IPS-NIHi11 (cell line): Measurements from ENCODE around the gene MARCHF9.
"Not testable (repeated sequence)": the region's sequence is repeated elsewhere in the genome, so short reads cannot be mapped to it uniquely, and the experiment has no call there.

Source experiments
- DNase-seq: peaks from one replicate; pipeline ENCODE4 v3.0.0; 2012; ENCODE audit warnings: mixed read lengths, low spot score

MARCHF9 gene, protein sequence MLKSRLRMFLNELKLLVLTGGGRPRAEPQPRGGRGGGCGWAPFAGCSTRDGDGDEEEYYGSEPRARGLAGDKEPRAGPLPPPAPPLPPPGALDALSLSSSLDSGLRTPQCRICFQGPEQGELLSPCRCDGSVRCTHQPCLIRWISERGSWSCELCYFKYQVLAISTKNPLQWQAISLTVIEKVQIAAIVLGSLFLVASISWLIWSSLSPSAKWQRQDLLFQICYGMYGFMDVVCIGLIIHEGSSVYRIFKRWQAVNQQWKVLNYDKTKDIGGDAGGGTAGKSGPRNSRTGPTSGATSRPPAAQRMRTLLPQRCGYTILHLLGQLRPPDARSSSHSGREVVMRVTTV

DNA sequence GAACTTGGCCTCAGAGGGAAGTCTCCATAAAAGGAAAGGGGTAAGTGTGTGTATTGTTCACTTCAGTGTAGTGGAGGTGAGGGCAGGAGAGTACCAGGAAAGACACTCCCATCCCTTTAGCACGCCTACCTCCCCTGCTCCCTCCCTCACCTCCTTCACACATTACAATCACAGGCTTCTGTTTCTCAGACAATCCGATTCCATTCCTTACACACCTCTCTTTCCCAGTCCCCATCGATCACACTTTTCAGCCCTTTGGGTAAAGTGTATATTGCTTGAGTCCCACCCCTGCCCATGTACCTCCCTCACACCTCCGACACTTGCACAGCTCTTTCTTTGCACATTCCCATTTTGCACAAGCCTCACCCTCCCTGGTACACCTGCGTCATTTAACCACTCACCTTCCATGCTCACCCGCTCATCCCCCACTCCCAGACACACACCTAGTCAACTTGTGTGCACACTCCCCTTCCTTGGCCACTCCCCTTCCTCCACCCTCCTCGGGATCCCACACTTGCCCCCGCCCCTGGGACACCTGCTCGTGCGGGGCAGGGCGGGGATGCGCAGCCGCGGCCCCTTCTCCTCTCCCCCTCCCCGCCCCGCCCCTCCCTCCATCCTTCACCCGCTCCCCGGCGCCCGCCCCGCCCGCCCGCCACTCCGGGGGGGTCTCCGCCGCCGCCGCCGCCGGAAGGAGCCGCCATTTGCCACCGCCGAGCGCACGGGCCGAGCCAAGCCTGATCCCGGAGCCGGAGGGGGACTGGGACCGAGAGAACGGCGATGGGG is at the start of gene MARCHF9:
MARCHF9 (plus strand) TSS at position 693 of the 783 bp plus-strand sequence. CDS start 426 bp downstream, outside the sequence.
- DNase-seq = peak; percentile 78

DNA sequence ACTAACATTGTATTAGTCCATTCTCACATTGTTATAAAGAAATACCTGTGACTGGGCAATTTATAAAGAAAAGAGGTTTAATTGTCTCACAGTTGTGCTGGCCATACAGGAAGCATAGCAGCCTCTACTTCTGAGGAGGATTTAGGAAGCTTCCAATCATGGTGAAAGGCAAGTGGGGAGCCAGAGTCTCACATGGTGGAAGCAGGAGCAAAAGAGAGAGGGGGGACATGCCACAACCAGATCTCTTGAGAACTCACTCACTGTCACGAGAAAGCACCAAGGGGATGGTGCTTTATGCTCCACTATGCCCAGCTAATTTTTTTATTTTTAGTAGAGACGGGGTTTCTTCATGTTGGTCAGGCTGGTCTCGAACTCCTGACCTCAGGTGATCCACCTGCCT is 47.7 kb upstream of the MARCHF9 start:
- no peak for DNase-seq

DNA sequence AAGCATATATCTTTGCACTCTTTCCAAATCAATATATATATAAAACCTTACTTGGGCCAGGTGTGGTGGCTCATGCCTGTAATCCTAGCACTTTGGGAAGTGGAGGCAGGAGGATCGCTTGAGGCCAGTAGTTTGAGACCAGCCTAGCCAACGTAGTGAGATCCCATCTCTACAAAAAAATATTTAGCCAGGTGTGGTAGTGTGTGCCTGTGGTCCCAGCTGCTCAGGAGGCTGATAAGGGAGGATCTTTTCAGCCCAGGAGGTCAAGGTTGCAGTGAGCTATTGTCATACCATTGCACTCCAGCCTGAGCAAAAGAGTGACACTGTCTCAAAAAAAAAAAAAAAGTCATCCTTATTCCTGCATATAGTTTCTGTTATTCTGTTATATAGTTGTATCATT is 46.6 kb upstream of the MARCHF9 start:
- DNase-seq = no peak

DNA sequence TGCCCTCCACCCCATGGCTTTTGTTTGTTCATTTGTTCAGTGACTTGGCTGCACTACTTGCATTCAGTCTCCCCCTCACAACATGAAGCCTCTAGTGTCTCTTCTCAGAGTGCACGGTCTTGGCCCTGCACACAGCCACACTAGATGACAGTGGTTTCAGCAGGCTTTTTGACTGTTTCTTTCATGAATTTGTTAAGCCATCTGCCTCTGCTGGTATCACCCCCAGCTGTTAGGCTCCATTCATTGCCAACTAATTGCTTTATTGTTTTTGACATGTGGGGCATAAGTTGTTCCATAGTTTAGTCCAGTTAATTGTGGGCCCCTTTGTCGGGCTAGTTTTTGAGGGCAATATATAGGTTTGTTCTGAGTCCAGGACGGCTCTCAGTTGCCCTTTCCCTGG is 42.2 kb upstream of the MARCHF9 start:
- no peak for DNase-seq

DNA sequence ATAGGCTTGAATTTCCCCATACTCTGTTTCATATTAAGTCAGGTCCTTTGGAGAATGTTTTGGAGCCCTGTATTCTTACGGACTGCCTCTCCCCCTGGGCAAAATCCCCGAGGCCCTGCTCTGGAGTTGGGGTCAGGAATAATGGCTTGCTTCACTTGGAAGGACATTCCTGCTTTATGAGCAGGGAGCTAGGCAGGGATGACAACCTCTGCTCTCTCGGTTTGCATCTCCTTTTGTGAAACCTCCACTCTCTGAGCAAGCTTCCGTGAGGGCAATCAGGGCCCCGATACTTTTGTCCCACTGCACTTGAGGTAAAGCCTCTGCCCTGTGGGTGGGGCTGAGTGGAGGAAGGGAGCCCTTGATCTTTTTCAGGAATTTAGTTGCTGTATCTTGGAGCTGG is 41.7 kb upstream of the MARCHF9 start:
- DNase-seq = no peak

DNA sequence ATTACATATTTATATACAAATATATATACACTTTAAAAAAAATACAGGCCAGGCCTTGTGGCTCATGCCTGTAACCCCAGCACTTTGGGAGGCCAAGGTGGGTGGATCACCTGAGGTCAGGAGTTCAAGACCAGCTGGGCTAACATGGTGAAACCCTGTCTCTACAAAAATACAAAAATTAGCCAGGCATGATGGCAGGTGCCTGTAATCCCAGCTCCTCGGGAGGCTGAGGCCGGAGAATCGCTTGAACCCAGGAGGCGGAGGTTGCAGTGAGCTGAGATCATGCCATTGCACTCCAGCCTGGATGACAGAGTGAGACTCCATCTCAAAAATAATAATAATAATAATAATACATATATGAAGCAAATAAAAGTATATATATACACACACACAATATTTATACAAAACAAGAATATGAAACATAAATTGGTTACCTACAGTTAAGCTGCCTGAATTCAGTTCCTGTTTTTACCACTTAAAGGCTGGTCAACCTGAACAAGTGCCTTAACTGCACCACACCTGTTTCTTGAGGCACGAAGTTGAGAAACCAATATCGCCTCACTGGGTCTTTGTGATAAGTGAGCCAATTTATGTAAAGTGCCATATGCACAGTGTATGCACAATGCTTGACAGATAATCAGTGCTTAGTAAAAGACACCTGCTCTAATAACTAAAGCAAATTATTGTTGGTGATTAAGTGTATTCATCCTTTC is 39.7 kb upstream of the MARCHF9 start:
- DNase-seq = not testable (repeated sequence)

DNA sequence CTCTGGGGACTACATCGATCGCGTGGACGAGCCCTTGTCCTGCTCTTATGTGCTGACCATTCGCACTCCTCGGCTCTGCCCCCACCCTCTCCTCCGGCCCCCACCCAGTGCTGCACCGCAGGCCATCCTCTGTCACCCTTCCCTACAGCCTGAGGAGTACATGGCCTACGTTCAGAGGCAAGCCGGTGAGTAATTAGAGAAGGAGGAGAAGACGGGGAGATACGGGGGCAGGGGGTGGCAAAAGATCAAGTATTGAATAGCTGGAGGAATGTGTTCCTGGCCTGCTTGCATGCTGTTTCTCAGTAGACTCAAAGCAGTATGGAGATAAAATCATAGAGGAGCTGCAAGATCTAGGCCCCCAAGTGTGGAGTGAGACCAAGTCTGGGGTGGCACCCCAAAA is 39.1 kb upstream of the MARCHF9 start:
- no peak for DNase-seq

DNA sequence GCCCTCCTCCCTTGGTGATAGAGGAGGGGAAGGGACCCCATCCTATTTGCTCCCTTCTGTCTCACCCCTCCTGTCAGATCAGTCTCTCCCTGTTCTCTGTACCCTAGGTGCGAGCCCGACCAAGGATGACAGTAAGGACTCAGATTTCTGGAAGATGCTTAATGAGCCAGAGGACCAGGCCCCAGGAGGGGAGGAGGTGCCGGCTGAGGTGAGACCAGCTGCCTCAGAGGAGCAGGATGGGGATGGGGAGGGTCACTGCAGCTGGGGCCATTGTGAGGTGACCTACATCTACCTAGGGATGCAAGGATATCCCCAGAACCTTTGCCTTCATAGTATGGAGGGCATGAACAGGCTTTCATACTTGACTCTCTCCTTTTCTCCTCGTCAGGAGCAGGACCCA is 38.6 kb upstream of the MARCHF9 start:
- DNase-seq = no peak

DNA sequence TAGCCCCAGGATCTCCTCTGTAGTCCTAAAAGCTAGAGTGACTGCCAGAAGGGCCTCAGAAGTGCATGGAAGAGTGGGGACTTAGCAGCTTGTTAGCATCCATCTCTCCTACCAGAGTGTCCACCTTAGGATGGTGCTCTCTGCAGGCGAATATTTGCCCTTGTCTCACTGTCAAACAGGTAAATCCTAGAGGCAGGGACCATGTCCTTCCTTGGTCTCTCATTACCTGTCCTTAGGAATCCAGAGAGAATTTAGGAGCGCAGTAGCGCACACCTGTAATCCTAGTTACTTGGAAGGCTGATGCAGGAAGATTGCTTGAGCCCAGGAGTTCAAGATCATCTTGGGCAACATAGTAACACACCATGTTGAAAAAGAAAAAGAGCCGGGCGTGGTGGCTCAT is 37.8 kb upstream of the MARCHF9 start:
- no peak for DNase-seq

DNA sequence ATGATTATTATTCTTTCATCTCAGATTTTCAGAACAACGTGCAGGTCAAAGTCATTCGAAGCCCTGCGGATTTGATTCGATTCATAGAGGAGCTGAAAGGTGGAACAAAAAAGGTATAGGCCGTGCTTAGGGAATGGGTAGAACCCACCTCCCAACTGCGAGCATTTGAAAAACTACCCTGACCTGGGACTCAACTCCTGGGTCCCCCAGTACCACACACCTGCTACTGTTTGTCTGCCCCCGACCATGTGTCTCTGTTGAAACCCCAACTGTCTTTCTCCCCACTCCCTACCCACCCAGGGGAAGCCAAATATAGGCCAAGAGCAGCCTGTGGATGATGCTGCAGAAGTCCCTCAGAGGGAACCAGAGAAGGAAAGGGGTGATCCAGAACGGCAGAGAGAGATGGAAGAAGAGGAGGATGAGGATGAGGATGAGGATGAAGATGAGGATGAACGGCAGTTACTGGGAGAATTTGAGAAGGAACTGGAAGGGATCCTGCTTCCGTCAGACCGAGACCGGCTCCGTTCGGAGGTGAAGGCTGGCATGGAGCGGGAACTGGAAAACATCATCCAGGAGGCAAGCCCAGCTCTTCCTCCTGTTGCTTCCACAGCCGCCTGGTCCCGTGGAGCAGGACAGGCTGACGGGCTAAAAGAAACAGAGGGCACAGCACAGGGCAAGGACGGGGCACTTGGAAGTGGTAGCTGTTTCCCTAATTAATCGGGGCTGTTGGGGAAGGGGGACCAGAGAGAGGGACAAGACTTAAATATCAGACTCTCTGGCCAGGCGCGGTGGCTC is 36.9 kb upstream of the MARCHF9 start:
- DNase-seq = no peak

DNA sequence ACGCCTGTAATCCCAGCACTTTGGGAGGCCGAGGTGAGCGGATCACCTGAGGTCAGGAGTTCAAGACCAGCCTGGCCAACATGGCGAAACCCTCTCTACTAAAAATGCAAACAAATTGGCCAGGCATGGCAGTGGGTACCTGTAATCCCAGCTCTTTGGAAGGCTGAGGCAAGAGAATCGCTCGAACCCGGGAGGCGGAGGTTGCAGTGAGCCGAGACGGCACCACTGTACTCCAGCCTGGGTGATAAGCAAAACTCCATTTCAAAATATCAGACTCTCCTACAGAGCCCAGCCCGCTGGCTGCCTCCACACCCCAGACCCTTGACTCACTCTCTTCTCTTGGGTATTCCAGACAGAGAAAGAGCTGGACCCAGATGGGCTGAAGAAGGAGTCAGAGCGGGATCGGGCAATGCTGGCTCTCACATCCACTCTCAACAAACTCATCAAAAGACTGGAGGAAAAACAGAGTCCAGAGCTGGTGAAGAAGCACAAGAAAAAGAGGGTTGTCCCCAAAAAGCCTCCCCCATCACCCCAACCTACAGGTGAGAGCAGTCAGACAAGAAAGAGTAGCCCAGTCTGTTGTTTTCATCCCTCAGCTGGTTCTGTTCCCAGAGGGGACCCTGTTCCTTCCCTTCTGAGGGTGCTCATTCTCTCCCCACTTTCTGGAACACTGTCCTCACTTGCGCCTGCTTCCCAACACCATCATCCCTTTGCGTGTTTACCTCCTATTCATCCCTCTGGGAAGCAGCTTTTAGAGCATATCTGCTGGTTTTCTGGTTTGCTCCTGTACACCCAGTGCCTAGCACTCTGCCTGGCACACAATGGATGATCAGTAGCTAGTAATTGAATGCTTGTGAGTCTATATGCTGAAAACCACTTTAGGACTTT is 36.0 kb upstream of the MARCHF9 start:
- DNase-seq = no peak

DNA sequence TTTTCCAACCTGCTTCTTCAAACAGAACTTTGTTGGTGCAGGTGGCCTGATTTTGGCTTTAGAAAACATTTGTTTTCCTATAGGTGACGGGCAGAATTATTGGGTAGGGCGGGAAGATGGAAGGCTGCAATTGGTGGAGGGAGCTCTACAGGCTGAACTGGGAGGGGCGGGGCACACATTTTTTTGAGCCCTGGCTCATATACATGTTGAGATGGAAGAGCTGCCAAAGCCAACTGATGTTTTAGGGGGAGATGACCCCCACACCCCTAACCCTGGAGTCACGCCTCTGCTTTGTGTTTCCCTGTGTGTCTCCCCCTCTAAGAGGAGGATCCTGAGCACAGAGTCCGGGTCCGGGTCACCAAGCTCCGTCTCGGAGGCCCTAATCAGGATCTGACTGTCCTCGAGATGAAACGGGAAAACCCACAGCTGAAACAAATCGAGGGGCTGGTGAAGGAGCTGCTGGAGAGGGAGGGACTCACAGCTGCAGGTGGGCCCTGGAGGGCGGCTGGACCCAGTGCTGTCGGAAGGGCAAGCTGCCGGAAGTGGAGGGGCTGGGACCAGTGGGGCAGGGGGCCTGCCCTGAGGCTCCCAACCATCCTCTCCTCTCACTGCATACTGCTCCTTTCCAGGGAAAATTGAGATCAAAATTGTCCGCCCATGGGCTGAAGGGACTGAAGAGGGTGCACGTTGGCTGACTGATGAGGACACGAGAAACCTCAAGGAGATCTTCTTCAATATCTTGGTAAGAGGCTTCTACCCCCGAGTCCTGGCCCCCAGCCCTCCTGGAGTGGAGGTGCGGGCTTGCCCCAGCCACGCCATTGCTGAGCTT is 34.9 kb upstream of the MARCHF9 start:
- no peak for DNase-seq

DNA sequence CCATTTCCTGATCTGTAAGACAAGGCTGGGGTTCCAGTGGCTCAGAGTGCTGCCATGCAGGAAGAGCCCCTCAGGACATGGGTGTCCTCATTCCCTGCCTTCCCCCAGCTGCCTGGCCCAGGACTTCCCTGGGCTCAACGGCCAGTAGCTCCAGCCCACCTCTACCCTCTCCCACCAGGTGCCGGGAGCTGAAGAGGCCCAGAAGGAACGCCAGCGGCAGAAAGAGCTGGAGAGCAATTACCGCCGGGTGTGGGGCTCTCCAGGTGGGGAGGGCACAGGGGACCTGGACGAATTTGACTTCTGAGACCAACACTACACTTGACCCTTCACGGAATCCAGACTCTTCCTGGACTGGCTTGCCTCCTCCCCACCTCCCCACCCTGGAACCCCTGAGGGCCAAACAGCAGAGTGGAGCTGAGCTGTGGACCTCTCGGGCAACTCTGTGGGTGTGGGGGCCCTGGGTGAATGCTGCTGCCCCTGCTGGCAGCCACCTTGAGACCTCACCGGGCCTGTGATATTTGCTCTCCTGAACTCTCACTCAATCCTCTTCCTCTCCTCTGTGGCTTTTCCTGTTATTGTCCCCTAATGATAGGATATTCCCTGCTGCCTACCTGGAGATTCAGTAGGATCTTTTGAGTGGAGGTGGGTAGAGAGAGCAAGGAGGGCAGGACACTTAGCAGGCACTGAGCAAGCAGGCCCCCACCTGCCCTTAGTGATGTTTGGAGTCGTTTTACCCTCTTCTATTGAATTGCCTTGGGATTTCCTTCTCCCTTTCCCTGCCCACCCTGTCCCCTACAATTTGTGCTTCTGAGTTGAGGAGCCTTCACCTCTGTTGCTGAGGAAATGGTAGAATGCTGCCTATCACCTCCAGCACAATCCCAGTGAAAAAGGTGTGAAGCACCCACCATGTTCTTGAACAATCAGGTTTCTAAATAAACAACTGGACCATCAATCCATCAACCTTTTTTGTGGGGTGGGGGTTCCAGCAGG is 34.0 kb upstream of the MARCHF9 start:
- no peak for DNase-seq

DNA sequence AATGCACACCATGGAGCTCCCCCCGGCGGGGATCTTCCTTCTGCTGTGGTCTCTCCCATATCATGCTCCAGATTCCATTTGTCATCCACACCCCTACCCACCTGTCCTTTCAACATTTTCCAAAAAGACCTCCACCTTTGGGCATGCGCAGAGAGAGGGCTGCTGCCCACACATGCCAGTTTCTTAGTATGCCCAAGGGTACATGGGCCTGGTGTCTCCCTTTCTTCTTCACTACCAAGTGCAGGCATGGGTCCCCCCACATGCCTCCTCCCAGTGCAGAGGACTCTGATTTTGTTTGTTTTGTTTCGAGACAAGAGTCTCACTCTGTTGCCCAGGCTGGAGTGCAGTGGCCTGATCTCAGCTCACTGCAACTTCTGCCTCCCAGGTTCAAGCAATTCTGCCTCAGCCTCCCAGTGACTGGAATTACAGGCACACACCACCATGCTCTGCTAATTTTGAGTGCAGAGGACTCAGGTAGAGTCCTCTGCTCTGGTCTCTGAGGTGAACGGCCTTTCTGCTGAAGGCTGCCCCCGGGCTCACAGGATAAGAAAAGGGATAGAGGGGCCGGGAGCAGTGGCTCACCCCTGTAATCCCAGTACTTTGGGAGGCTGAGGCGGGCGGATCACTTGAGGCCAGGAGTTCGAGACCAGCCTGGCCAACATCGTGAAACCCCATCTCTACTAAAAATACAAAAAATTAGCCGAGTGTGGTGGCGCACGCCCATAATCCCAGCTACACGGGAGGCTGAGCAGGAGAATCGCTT is 32.9 kb upstream of the MARCHF9 start:
- not testable (repeated sequence) for DNase-seq

DNA sequence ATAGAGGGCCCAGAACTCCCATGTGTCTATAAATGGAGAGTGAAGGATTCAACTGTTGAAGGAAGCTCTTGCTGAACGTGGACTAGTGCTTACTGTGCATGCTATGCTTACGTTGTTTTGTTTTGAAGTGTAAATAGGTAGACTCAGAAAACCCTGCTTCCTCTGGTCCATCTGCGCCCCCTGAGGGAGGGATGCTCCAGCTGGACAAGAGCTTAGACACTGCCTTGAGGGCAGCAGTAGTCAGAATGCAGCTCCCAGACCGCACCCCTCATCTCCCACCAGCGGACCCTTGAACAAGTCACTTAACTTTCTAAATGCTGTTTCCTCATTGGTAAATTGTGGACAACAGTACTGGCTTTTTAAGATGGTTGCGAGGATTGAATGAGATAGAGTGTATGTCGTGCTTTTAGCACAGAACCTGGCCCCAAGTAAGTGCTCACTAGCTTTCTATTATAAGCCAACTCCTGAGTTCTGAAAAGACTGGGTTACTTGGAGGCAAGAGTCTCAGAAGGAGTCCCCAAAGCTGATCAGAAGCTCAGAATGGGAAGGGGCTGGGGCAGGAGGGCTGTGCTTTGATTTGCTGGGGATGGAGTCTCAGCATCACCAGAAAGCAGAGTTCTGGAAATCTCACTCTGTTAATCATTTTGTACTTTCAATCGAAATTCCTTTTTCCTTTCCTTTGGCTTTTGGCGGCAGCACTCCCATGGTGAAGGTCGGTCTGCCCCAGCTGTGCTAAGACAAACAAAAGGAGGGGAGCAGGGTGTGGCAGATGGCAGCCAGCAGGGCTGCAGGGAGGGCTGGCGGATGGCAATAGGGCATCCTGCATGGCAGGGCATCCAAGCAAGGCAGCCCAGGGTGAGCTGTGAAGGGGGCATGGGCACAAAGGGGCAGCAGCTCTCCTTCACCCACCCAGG is 31.9 kb upstream of the MARCHF9 start:
- no peak for DNase-seq

DNA sequence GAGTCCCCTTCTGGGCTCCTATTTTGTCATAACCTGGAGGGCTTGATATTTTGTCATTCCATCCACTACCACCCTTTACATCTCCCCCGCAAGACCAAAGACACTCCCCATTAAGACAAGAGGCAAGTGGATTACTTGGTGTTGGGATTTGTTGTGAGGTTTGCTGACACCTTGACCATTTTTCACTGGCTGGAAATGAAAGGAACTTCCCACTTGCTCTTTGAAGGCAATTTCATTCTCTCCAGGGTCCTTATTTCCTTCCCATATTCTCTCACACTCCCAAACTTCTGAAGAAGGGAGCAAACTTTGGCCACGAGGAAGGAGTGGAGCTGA is 31.3 kb upstream of the MARCHF9 start:
- DNase-seq = no peak
